ENCODE measurements around the gene FAM216A. TPM values are rescaled to one million over a fixed set of nuclear protein-coding genes. Genes with fewer than 3 reads are reported as not detected.
"Not testable (repeated sequence)": the region's sequence is repeated elsewhere in the genome, so short reads cannot be mapped to it uniquely, and the experiment has no call there.

FAM216A gene
- total RNA-seq, 1 donor from 2014 or later: 9.7 TPM

DNA sequence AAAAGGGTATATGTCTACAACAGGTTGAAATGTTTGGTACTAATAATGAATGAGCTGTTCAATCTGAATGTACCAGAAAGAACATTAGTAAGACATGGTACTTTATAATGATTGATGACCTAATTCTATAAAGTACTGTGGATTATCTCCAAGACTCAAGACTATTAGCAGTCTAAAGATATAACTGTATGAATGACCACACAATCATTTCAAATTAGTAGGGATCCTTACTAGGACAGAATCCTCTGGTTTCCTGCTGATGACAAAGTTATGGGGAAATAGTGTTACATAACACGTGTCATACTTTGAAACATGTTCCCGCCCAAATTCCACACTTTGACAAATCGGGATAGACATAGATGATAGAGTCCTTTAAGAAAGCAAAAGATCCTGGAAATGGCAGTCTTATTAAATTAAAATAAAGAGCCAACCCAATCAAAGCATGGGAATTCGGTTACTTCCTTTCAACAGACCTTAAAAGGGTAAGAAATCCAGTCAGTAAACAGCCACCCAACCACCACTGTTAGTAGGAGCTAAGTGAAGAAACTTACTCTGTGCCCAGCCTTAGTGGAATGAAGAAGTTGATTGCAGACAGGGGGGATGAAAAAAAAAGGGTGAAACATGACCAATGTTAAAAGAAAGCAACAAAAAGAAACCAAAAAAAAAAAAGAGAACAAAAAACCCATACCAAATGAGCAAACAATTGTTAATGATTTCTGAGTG is 30.5 kb downstream of the FAM216A start:
- DNase-seq (ENCODE audit: low read depth in 2 of 2): peak; percentile 7 to 33

DNA sequence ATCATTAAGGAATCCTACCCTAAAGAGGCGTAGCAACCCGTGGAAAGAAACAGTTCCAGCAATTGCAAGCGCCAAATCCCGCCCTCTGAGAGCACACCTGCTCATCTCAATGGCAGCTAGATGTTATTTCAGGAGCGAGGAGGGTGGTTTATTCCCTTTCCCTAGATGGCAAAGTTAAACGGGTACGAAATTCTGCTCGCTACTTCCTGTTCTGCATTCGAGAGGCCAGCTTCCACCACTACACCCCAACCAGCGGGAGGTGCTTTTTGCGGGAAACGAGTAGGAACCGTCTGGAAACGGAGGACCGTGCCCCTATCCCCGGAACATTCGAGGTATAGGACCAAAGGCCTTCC is 32.7 kb downstream of the FAM216A start:
- peak; percentile 54 to 56 for DNase-seq (ENCODE audit: low read depth in 2 of 2)

DNA sequence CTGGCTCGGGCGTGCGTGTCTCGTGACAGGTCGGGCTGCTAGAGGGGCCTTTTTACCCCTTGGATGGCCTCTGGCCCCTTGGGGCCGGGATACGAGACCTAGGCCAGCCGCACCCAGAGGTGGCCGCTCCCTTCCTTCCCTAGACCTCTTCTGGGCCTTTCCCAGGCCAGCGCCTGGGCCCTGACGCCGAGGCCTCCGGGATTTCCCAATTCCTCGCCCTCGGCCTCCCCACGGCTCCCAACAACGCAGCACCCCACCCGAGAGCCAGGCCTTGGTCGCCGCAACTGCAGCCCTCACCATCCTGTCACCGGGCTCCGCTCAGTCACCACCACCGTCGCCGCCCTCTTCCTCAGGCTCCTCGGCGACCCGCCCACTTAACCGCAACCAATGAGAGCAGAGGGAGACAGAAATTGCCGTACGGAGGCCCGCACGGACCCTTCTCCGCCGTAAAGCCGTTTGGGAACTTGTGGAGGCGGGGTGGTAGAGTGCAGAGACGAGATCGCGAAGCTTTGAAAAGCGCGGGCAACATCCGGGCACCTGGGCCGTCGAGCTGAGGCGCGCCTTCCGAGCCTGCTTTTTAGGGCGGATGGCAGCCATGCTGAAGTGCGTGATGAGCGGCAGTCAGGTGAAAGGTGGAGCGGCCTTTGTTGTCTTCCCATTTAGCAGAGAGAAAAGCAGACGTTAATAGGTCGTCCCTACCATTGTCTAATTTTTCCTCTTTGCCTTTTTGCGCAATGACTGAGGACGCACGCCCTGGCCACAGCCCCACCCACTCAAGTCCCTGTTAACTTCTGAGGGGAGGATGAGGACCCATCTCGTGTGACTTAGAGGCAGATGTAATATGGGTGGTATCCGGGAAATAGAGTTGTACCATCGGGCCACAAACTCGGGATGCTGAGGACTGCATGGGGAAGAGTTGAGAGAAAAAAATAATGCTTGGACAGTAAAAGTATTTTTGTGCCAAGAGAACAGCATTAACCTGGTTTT is 33.4 kb downstream of the FAM216A start, which contains the start of the genes RAD9B and VPS29:
Gene RAD9B, plus strand, starts transcription at position 580 of the 987 bp plus-strand sequence. Its CDS starts 7 bp downstream, at position 587.
Gene VPS29, minus strand, starts transcription at position 360 of the 987 bp plus-strand sequence. Its CDS starts 60 bp downstream, at position 300.
- DNase-seq (ENCODE audit: low read depth in 2 of 2): peak; percentile 99 to 100

DNA sequence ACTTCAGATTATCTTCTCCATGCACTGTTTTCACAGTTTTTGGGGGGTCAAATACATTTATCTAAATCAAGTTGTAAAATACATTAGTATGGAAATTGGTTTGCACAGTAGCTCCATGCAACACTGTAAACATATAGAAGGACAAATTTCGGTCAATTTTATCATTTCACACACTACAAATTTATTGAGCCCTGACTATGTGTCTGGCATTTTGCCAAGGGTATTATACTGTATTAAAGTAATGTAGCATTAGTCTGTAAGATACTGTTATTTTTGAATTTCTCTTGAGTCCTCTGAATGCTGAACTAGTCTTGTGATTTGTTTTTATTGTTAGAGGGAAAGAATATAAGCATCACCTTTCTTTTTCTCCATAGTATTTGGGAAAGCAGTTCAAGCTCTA is 34.8 kb downstream of the FAM216A start:
- no peak for DNase-seq (ENCODE audit: low read depth in 2 of 2)

DNA sequence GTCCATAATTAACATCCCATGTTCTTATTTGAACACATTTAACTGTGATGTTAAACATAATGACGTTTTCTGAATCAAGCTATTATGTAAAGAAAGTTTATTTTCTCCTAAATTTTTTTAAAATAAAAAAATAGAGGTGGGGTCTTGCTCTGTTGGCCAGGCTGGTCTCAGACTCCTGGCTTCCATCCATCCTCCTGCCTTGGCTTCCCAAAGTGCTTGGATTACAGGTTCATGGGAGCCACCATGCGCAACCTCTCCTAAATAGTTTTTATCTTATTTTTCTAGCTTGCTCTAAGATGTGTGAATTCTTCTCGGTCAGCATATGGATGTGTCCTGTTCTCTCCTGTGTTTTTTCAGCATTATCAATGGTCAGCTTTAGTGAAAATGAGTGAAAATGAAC is 36.7 kb downstream of the FAM216A start:
- no peak for DNase-seq (ENCODE audit: low read depth in 2 of 2)

DNA sequence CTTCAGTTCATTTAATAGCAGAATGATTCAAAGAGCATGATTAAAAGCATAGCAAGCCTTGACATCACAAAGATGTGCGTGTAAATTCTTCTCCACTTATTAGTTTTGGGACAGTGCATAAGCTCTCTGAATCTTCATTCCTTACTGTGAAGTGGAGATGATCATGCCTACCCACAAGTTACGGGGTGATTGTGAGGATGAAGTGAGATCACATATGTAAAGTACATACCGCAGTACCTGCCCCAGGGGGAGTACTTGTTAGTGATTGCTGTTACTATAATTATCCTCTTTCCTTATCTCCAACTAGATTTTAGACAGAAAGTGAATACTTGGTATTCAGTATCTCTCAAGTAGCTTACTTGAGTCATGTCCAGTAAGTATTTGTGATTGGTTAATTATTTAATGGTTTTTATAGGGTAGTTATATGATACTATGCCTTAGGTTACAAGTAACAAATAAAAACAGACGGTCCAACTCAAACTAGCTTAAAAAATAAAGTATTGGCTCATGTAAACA is 39.5 kb downstream of the FAM216A start:
- no peak for DNase-seq (ENCODE audit: low read depth in 2 of 2)

DNA sequence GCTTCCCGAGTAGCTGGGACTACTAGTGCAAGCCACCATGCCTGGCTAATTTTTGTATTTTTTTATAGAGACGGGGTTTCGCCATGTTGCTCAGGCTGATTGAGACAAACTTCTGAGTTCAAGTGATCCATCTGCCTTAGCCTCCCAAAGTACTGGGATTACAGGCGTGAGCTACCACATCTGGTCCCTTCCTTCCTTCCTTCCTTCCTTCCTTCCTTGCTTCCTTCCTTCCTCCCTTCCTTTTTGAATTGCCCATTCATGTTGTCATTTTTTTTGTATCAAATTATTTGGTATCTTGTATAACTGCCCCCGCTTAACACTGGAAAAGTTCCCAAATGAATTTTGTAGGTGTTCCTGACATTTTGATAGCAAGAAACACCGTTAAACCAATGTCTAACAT is 45.2 kb downstream of the FAM216A start:
- no peak for DNase-seq (ENCODE audit: low read depth in 2 of 2)

DNA sequence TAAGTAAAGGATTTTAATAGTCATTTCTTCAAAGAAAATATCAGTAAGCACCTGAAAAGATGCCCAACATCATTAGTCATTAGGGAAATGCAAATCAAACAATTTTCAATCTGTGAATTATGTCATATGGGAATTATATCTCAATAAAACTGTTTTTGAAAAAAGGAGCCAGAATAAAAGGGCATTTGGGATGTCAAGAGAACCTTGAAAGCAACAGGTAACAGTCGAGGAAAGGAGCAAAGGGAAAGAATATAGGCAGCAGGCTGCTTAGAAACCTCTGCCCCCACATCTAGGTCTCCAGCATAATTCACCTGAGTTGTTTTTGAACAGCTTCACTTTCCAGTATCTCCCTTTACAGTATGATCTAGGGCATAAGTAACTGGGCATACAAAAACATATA is 45.7 kb downstream of the FAM216A start:
- no peak for DNase-seq (ENCODE audit: low read depth in 2 of 2)

DNA sequence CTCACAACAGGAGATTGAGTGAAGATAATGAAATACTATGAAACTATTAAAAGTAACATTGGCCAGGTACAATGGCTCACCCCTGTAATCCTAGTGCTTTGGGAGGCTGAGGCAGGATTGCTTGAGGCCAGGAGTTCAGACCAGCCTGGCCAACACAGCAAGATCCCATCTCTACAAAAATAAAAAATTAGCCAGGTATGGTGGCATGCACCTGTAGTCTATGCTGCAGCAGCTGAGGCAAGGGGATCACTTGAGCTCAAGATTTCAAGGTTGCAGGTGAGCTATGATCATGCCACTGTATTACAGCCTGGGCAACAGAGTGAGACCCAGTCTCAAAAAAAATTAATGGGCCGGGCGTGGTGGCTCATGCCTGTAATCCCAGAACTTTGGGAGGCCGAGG is 48.4 kb downstream of the FAM216A start:
- DNase-seq (ENCODE audit: low read depth in 2 of 2): no peak

DNA sequence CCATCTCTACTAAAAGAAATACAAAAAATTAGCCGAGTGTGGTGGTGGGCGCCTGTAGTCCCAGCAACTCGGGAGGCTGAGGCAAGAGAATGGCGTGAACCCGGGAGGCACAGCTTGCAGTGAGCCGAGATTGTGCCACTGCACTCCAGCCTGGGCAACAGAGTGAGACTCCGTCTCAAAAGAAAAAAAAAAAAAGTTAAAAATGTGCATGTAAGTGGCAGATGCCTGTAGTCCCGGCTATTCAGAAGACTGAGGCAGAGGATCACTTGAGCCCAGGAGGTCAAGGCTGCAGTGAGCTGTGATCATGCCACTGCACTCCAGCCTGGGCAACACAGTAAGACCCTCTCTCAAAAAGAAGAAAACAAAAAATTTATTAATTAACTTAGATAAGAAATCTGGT is 49.4 kb downstream of the FAM216A start:
- not testable (repeated sequence) for DNase-seq (ENCODE audit: low read depth in 2 of 2)

DNA sequence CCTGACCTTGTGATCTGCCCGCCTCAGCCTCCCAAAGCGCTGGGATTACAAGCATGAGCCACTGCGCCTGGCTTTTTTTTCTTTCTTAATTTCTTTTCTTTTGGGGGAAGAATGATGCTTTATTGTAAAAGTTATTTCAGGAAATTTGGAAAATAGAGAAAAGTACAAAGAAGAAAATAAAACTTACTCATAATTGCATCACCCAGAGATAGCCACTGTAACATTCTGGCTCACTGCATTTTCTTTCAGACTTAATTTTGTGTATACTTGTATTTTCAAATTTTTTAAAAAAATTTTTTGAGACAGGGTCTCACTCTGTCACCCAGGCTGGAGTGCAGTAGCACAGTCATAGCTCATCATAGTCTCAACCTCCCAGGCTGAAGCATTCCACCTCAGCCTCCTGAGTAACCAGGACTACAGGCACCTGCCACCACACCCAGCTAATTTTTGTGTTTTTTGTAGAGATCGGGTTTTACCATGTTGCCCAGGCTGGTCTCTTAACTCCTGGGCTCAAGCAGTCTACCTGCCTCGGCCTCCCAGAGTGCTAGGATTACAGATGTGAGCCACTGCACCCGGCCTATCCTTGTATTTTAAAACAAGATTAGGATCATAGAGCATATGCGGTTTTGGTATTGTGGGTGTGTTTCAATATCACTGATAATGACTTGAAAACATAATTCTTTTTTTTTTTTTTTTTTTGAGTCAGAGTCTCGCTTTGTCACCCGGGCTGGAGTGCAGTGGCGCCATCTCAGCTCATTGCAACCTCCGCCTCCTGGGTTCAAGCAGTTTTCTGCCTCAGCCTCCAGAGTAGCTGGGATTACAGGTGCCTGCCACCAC is 52.4 kb downstream of the FAM216A start:
- DNase-seq (ENCODE audit: low read depth in 2 of 2): not testable (repeated sequence)

DNA sequence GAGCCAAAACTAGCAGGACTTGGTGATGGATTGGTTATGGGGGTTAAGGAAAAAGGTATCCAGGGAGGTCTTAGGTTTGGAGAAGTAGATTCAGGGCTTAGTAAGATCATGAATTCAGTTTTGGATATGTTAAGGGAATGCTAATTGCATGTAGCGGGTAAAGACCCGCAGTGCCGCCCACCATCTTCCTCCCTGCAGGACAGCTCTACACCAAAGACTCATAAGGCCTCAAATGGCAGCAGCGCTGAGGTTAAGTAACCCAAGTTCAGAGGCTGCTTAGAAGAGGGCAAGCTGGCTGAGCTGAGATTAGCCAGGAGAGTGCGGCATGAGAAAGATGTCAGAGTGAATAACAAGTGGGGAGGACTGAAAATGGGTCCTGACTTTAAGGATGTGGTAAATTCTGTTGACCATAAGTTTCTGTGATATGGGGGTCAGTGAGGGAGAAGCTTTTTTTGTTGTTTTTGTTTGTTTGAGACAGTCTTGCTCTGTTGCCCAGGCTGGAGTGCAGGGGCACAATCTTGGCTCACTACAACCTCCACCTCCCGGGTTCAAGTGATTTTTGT is 59.7 kb downstream of the FAM216A start:
- DNase-seq (ENCODE audit: low read depth in 2 of 2): no peak

DNA sequence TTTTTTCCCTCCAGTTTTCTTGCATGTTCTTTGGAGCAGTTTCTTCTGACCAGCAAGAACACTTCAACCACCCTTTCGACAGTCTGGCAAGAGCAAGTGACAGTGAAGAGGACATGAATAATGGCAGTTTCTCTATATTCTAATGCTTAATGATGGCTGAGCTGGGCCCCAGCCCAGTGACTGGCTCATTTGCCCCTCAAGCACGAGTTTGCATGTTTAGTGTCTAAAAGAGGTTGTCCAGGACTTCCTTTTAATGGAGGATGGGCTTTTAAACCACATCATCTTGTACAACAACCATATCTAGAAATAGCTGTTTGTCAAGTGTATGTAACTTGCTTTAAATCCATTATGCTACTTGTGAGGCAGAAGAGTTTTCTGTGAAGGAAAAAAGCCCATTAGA is 61.9 kb downstream of the FAM216A start:
- DNase-seq (ENCODE audit: low read depth in 2 of 2): no peak

DNA sequence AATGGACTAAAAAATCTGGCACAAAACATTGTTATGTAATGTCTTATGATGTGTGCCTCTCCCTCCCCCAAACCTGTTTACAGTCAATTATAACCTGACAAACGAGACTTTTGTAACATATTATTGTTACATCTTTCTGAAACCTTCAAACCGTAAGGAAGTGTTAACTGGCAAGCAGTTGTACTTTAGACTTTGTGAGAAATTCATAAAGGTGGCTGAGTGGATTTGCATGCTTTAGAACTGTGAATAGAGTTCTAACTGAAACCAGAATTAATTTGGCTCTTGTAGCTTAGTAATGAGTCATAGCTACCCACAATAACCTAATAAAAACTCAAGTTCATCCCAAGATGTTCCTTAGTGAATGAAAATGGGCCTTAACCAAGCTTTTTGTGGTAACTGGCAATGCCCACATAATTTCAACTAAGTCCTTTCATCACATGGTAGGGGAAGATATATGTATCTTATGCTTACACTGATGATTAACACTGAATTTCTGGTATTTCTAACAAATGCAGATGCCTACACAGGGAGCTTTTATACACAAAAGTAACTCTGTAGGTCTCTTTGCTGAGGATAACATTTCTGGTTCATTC is 63.2 kb downstream of the FAM216A start:
- DNase-seq (ENCODE audit: low read depth in 2 of 2): peak in 1 of 2 donors; percentile 13

DNA sequence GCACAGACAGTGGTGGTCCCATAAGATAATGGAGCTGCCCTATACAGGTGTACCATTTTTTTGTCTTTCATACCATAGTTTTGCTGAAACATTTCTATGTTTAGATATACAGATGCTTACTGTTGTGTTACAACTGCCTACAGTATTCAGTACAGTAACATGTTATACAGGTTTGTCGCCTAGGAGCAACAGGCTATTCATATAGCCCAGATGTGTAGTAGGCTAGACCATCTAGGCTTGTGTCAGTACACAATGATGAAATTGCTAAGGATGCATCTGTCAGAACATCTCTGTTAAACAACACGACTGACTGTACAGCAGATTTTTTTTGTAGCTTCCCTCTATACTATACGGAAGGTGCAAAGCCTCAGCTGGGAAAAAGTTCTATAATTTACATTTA is 64.0 kb downstream of the FAM216A start:
- DNase-seq (ENCODE audit: low read depth in 2 of 2): no peak

DNA sequence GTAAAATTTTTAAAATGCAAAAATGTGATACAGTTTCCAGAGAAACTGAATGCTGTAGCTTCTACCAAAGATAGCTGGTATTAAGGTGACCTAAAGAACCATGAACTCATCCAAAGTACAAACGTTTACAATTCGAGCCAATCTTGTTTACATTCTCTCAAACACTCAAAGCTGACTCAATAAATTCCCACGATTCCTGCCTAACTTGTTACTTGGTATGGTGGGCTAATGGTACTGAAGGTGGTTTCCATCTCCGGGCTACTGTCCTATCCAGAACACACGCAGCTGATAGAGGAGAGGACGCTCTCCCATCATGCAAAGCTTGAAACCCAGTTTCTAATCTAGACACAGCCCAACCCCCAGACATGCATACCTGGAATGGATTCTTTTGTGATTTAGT is 65.0 kb downstream of the FAM216A start:
- peak in 1 of 2 donors; percentile 55 for DNase-seq (ENCODE audit: low read depth in 2 of 2)

DNA sequence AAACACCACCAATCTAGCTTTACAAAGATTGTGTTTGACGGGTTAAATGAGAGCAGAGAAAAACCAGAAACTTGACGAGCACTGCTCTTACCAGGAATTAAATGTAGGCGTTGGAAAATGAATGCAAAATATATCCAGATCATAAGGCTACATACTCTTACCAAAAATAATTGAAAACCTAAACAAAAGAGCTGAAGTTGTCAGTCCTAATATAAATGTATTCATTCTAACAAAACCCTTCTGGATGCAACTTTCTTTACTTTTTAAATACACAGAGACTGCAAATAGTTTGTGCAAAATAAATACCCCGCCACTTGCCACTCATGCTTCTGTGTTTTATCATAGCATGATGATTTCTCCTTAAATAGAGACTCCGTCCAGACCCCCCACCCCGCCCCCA is 66.2 kb downstream of the FAM216A start:
- DNase-seq (ENCODE audit: low read depth in 2 of 2): no peak

DNA sequence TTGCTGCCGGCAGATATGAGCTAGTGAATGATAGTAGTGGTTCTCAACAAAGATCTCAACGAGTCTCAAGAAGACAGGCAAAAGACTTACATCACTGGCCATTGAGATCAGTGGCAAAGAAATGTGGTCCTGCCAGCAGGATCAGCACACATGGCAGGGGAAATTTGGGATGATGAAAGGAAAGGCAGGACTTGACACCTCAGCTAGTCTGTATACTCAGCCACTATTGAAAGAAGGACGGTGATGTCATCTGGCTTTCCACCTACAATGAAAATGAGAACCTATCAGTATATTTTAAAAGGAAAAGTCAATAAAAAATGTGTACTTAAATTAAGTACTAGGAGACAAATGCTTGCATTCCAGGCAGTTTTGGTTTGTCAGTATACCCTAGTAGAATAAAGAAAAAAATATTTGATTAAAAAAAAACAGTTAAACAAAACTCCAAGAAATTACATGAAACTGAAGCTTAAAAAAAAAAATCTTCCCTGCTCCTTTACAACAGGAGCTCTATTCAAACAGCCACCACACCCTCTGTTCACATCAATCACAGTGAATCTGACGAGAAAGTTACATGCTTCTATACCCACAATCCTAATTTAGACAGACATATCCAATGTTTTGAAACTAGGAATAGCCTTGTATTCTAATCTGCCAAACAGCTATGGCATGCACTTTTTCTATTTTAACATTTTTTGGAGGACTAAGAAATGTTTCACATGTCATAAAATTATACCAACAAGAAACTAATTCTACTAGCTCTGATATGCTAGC is 68.4 kb downstream of the FAM216A start:
- no peak for DNase-seq (ENCODE audit: low read depth in 2 of 2)

DNA sequence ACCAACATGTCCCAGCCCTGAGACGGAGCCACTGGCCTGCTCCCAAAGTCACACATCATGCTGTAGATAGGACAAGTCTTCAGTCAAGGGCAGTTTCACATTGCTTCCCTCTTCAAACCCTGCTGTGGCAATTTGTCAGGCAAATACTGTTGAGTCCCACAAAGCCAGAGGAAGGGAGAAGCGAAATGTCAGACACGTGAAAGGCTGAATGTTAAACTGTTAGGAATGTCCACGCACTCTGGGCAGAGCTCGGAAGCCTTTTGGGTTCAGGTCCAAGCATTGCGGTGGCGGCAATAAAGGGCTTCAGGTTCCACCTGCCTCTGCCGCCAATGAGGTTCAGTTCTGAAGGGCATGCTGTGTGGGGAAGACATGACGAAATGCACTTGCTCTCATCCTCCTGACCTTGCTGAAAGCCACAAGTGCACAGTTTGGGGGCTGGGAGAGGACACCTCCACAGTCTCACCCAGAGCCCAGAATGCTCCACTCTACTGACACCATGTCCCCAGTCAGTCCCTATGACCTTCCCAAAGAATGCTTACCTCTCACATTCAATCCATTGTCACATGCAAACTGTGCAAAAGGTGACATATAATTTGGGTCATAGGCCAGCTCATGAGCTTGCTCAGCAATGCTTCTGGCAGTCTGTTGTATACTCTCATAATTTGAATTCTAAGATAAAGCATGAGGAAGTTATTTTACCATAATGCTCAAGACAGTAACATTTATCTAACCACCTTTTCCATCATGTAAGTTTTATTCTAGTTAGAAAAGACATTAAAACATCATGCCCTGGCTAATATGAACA is 69.2 kb downstream of the FAM216A start:
- DNase-seq (ENCODE audit: low read depth in 2 of 2): no peak
